Loucy (cell line): ENCODE measurements around the gene INPP4B.

ENCODE experiments used
- EZH2phosphoT487 ChIP-seq: fragments of 200-600 bp; IDR thresholded peaks from 2 replicates; pipeline ENCODE4 v1.6.1; 2018; ENCODE audit warnings: antibody characterized with exemption, mild to moderate bottlenecking, moderate library complexity, borderline replicate concordance
- TF ChIP-seq, protein P1 (sequence below): fragments of 200-600 bp; sonication (generic); conservative IDR thresholded peaks from 2 replicates; pipeline ENCODE4 v1.5.1; 2014; ENCODE audit warnings: mild to moderate bottlenecking, antibody characterized with exemption, low read length

DNA sequence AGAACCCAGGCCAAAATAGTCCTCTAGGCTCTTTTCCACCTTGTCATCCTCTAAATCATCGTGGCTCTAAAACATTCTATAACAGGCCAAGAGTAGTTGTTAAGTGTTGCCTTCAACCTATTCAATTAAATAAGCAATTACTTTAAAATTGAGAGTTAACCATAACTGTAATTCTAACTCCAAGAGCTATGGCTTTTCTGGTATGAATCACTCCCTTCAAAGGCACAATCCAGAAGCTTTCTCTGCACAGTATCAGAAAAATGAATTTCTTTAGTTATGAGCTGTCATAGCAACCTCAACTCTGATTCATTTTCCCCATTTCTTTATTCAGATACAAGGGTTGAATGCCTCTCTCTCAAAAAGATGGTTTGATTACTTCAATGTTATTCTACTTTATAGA lies 21.7 kb downstream of the INPP4B start:
- TF ChIP-seq, protein P1, sequence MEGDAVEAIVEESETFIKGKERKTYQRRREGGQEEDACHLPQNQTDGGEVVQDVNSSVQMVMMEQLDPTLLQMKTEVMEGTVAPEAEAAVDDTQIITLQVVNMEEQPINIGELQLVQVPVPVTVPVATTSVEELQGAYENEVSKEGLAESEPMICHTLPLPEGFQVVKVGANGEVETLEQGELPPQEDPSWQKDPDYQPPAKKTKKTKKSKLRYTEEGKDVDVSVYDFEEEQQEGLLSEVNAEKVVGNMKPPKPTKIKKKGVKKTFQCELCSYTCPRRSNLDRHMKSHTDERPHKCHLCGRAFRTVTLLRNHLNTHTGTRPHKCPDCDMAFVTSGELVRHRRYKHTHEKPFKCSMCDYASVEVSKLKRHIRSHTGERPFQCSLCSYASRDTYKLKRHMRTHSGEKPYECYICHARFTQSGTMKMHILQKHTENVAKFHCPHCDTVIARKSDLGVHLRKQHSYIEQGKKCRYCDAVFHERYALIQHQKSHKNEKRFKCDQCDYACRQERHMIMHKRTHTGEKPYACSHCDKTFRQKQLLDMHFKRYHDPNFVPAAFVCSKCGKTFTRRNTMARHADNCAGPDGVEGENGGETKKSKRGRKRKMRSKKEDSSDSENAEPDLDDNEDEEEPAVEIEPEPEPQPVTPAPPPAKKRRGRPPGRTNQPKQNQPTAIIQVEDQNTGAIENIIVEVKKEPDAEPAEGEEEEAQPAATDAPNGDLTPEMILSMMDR, result no peak
- TF ChIP-seq EZH2phosphoT487, result no peak
